Testis (tissue), 2 donors: Measurements from ENCODE around the gene CDC42BPB.

Experiments
- POLR2A ChIP-seq: fragments of 450-650 bp; IDR thresholded peaks from one replicate; pipeline ENCODE4 v1.6.1; 2017; ENCODE audit warnings: antibody characterized with exemption, mild to moderate bottlenecking, moderate library complexity
- TF ChIP-seq, protein P1 (sequence below), 3 experiments: fragments of 450-650 bp in 2 of 3; fragments of 200-600 bp in 1 of 3; sonication (generic) in 1 of 3; IDR thresholded peaks; one replicate each; pipeline ENCODE4 v1.5.1; 2016 to 2019; ENCODE audit warnings: antibody characterized with exemption in 3 of 3, mild to moderate bottlenecking in 2 of 3, moderate library complexity in 1 of 3

DNA sequence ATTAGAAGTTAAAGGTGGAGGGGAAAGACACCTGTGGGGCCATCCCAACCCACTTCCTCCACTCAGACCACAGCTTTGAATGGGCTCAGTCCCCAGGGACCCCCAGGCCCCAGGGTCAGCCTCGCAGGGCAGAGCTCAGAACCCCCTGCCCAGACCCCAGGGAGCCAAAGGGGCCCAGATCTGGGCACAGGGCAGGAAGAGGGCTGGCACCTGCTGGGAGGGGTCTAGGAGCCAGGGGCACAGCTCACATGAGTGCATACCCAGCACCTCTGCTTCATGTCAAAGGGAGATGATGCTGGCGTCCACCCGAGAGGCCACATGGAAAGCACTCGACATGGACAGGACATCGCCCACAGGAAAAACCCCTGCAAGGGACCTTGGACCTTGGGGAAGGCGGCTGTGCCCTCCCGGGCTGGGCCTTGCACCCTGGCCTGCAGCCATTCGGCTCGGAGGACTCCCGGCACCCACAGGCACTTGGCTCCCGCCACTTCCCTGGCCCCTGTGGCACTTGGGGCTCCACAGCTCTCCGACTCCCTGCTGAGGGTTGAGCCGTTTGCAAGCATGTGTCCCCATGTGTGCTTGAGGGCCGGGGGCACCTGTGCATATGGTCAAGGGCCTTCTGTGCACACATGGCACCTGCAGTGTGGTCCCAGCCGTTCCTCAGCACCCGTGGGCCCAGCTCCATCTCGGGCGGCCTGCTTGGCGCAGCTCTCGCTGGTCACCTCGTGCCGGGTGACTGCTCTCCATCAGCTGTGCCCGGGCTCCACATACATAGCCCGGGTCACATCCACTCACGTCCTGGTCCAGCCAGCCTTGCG lies 142.7 kb downstream of the CDC42BPB start:
- TF ChIP-seq, protein P1, sequence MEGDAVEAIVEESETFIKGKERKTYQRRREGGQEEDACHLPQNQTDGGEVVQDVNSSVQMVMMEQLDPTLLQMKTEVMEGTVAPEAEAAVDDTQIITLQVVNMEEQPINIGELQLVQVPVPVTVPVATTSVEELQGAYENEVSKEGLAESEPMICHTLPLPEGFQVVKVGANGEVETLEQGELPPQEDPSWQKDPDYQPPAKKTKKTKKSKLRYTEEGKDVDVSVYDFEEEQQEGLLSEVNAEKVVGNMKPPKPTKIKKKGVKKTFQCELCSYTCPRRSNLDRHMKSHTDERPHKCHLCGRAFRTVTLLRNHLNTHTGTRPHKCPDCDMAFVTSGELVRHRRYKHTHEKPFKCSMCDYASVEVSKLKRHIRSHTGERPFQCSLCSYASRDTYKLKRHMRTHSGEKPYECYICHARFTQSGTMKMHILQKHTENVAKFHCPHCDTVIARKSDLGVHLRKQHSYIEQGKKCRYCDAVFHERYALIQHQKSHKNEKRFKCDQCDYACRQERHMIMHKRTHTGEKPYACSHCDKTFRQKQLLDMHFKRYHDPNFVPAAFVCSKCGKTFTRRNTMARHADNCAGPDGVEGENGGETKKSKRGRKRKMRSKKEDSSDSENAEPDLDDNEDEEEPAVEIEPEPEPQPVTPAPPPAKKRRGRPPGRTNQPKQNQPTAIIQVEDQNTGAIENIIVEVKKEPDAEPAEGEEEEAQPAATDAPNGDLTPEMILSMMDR (IDR thresholded peaks at IDR 0.05): no peak
- TF ChIP-seq POLR2A: no peak
